ENCODE results near the gene HADH. TPM values are rescaled to one million over a fixed set of nuclear protein-coding genes. Genes with fewer than 3 reads are reported as not detected.
A peak's percentile ranks its signal among the peaks of the same experiment; 100 is the strongest.

HADH gene
- total RNA-seq, 1 donor from 2014 or later: 30.9 TPM

DNA sequence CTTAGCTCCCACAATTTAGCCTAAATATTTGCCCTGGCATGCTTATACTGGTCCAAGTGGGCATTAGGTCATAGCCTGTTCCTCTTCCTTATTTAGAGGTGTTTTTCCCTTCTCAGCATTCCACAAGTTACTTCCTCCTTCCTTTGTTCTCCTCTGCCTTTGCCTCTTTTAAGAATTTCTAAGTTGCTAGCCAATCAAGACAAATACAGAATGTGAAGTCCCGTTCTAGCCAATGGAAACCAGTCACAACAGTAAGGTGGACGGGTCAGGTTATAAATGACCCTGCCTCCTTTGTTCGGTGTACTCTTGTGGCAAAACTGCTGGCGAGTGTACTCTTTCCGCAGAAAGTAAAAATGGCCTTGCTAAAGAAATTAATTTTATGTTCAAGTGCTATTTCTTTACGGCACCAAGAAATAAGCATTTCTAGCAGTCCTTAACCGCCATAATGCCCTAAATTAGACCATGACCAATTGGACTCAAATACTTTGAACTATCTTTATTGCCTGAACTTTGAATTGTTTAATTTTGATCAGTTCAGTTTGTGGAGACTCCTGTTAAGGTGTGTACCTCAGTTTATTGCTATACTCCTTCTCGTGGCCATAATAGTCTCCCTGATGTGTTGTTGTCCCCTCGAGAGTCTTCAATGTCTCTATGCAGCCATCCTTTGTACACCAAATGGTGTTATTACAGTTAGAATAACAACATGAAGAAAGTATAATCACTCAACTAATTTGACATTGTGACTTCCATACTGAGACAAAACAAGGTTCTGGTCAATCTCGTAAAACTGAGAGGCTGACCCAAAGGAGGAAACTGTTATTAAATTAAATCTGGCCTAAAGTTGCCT is 1.6 kb upstream of the HADH start:
- peak overlapping the region; percentile 91 for H3K27ac ChIP-seq
- no peak for DNase-seq (ENCODE audit: extremely low spot score in 2 of 2)
- no peaks in the 10 kb centered on the region for H3K36me3 ChIP-seq
- no peaks in the 10 kb centered on the region for H3K27me3 ChIP-seq
- peaks cover 43% of the 10 kb centered on the region for H3K4me1 ChIP-seq
- intact Hi-C loops (cut with DNase I): no loop called here
- TF ChIP-seq POLR2A (IDR thresholded peaks at IDR 0.05) (no peak), POLR2AphosphoS5 (IDR thresholded peaks at IDR 0.05; ENCODE audit: insufficient read depth in 1 of 2, low read depth in 1 of 2) (no peak)
- TF ChIP-seq, protein P1, sequence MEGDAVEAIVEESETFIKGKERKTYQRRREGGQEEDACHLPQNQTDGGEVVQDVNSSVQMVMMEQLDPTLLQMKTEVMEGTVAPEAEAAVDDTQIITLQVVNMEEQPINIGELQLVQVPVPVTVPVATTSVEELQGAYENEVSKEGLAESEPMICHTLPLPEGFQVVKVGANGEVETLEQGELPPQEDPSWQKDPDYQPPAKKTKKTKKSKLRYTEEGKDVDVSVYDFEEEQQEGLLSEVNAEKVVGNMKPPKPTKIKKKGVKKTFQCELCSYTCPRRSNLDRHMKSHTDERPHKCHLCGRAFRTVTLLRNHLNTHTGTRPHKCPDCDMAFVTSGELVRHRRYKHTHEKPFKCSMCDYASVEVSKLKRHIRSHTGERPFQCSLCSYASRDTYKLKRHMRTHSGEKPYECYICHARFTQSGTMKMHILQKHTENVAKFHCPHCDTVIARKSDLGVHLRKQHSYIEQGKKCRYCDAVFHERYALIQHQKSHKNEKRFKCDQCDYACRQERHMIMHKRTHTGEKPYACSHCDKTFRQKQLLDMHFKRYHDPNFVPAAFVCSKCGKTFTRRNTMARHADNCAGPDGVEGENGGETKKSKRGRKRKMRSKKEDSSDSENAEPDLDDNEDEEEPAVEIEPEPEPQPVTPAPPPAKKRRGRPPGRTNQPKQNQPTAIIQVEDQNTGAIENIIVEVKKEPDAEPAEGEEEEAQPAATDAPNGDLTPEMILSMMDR (IDR thresholded peaks at IDR 0.05): no peak
- no peak overlapping the region for H3K4me3 ChIP-seq
- no peaks in the 10 kb centered on the region for H3K9me3 ChIP-seq

DNA sequence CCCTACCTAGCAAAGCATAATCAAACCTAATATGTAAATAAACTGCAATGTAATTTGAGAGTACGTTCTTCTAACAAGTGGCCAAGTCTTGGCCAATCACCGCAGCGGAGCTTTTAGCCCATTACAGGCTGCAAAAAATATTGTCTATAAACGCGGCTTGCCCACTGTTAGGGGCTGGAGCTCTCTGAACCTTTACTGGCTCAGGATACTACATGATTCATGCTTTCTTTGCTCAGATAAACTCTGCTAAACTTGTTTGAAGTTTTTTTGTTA is 990 bp upstream of the HADH start:
- no peaks in the 10 kb centered on the region for H3K27me3 ChIP-seq
- no peak for TF ChIP-seq POLR2A (IDR thresholded peaks at IDR 0.05)
- TF ChIP-seq POLR2AphosphoS5 (IDR thresholded peaks at IDR 0.05; ENCODE audit: insufficient read depth in 1 of 2, low read depth in 1 of 2): no peak
- TF ChIP-seq, protein P1 (IDR thresholded peaks at IDR 0.05): no peak
- no peaks in the 10 kb centered on the region for H3K9me3 ChIP-seq
- peak overlapping the region; percentile 91 for H3K27ac ChIP-seq
- H3K4me3 ChIP-seq: peak overlapping the region; percentile 91 to 92
- intact Hi-C loops (cut with DNase I): no loop called here
- H3K4me1 ChIP-seq: peaks cover 49% of the 10 kb centered on the region
- DNase-seq (ENCODE audit: extremely low spot score in 2 of 2): no peak
- H3K36me3 ChIP-seq: no peaks in the 10 kb centered on the region

DNA sequence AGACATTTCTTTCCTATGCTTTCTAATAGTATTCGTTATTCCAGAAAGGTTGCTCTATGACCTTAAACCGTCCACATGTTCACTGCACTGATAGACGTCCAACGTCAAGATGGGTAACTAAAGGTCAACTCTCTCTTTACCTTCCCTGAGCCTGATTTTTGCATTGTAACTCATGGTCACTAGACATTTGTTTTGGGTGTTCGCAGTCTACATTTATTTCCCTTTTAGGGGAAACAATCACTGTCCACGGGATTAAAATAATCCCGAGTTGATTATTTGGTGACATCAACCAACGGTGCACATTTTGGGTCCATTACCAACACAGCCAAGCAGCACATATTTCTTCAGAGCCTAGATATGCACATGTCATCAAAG is 540 bp upstream of the HADH start:
- no peaks in the 10 kb centered on the region for H3K36me3 ChIP-seq
- H3K4me1 ChIP-seq: peaks cover 52% of the 10 kb centered on the region
- peak overlapping the region; percentile 91 to 92 for H3K4me3 ChIP-seq
- intact Hi-C loops (cut with DNase I): no loop called here
- DNase-seq (ENCODE audit: extremely low spot score in 2 of 2): no peak
- TF ChIP-seq POLR2AphosphoS5 (IDR thresholded peaks at IDR 0.05; ENCODE audit: insufficient read depth in 1 of 2, low read depth in 1 of 2) (no peak), POLR2A (IDR thresholded peaks at IDR 0.05) (no peak)
- TF ChIP-seq, protein P1 (IDR thresholded peaks at IDR 0.05): no peak
- no peaks in the 10 kb centered on the region for H3K9me3 ChIP-seq
- H3K27me3 ChIP-seq: no peaks in the 10 kb centered on the region
- H3K27ac ChIP-seq: peak overlapping the region; percentile 91

DNA sequence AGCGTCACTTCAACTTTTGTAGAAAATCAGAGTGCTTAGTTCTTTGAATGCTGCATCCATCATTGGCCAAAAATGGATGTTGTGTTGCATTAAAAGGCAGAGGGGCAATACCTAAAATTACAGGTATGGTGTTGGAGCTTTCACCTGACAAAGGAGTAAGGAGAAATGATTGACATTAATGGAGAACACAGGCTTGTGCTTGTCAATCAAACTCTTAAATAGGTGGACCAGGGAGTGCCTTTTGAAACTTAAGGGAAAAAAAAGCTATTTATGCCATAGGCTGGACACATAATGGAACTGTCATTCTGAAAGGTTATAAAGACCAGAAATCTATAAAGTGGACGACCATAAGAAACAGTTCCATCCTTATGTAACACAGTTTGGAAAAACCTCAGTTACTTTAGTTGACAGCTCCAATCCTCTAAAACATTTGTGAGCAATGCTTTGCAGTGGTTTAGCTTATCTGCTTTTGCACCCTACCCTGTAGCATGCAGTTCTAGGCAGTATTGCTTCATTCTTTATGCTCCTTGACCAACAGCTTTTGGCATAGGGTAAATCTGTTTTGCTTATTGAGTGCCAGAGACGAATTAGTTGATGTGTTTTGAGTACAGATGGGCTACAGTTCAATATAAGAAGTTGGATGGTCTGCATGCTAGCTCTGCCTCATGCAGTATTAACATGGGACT is 2.4 kb downstream of the HADH start:
- no peak for DNase-seq (ENCODE audit: extremely low spot score in 2 of 2)
- TF ChIP-seq POLR2AphosphoS5 (IDR thresholded peaks at IDR 0.05; ENCODE audit: insufficient read depth in 1 of 2, low read depth in 1 of 2) (no peak), POLR2A (IDR thresholded peaks at IDR 0.05) (no peak)
- TF ChIP-seq, protein P1 (IDR thresholded peaks at IDR 0.05): no peak
- peak overlapping the region in 1 of 2 donors; percentile 0 for H3K4me3 ChIP-seq
- intact Hi-C loops (cut with DNase I): loop anchor here (10.0 kb wide), 1 partner anchor 57 kb away; the partner anchor contains the start of gene CYP2U1
- H3K4me1 ChIP-seq: peaks cover 63% of the 10 kb centered on the region
- H3K36me3 ChIP-seq: no peaks in the 10 kb centered on the region
- no peaks in the 10 kb centered on the region for H3K27me3 ChIP-seq
- H3K27ac ChIP-seq: no peak overlapping the region
- H3K9me3 ChIP-seq: no peaks in the 10 kb centered on the region

DNA sequence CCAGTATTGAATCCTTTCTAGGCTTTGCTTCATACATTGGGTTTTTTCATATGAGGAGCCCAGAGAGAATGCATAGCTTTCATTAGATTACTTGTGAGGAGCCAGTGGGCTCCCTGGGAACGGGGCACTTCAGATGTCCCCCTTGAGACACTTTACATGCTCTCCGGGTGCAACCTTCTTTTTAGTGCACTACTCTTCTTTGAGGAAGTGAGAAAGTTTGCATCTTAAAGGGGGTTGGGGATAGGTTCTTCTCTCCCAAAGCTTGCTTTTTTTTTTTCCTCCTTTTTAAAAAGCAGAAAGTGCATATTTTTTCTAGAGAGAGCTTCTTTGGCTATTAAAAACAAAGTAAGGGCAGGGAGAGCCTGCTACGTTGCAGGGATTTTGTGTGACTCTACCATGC is 4.3 kb downstream of the HADH start:
- H3K4me1 ChIP-seq: peaks cover 71% of the 10 kb centered on the region
- no peaks in the 10 kb centered on the region for H3K27me3 ChIP-seq
- no peak overlapping the region for H3K27ac ChIP-seq
- no peaks in the 10 kb centered on the region for H3K36me3 ChIP-seq
- no peak for DNase-seq (ENCODE audit: extremely low spot score in 2 of 2)
- TF ChIP-seq POLR2AphosphoS5 (IDR thresholded peaks at IDR 0.05; ENCODE audit: insufficient read depth in 1 of 2, low read depth in 1 of 2) (no peak), POLR2A (IDR thresholded peaks at IDR 0.05) (no peak)
- TF ChIP-seq, protein P1 (IDR thresholded peaks at IDR 0.05): no peak
- H3K4me3 ChIP-seq: no peak overlapping the region
- intact Hi-C loops (cut with DNase I): loop anchor here (10.0 kb wide), 1 partner anchor 59 kb away; the partner anchor contains the start of gene CYP2U1
- H3K9me3 ChIP-seq: no peaks in the 10 kb centered on the region

Measured in vagina (tissue), 2 donors.